Body of pancreas (tissue), 4 donors: ENCODE results near the gene FCN1.

ENCODE experiments used
- CTCF ChIP-seq, 7 experiments: fragments of 450-650 bp in 4 of 7; fragments of 200-600 bp in 3 of 7; sonication (generic) in 3 of 7; IDR thresholded peaks; one replicate each; pipeline ENCODE4 v1.5.1; 2016 to 2019; ENCODE audit warnings: antibody characterized with exemption in 7 of 7
- POLR2A ChIP-seq, 3 donors: fragments of 450-650 bp; IDR thresholded peaks; one replicate each; pipeline ENCODE4 v1.6.1; 2016; ENCODE audit warnings: antibody characterized with exemption in 3 of 3, mild to moderate bottlenecking in 2 of 3

GRCh38 chr9:134912126-134912840 lies 5.4 kb downstream of the FCN1 start:
- TF ChIP-seq CTCF (IDR thresholded peaks at IDR 0.05): no peak
- TF ChIP-seq POLR2A (IDR thresholded peaks at IDR 0.05): no peak
